ENCODE results near the gene NATD1.
"Not testable (repeated sequence)": the region's sequence is repeated elsewhere in the genome, so short reads cannot be mapped to it uniquely, and the experiment has no call there.

NATD1 gene

GRCh38 chr17:21196126-21196525 is 57.1 kb downstream of the NATD1 start:
- H3K36me3 ChIP-seq (ENCODE audit: control insufficient read depth, insufficient read depth, low read length), result peaks cover 7% of the 10 kb centered on the region
- no peak overlapping the region for H3K27ac ChIP-seq (ENCODE audit: low read depth, low read length)
- H3K4me1 ChIP-seq (ENCODE audit: control insufficient read depth, insufficient read depth, low read length), result peaks cover 3% of the 10 kb centered on the region
- no peaks in the 10 kb centered on the region for H3K27me3 ChIP-seq (ENCODE audit: control insufficient read depth, insufficient read depth, low read length)
- H3K4me3 ChIP-seq (ENCODE audit: low read length), result no peak overlapping the region
- no peak overlapping the region for H3K9ac ChIP-seq (ENCODE audit: low read length)

DNA sequence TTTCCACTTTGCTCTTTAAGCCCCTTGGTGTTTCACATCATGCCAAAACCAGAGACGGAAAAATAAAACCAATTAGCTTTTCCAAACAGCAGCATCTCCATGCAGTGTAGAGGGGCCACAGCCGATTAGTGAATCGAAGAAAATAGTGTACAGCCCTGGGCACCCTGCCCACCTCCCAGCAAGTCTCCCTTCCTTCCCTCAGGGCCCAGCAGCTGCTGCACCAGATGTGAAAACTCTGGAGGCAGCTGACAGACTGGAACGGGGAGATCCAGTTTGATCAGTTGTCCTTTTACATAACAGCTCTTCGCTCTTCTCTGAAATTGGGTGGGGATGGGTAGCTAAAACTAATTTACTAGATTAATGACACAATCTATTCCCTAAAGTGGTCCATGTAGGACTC is 58.5 kb downstream of the NATD1 start:
- Histone ChIP-seq H3K27me3 (ENCODE audit: control insufficient read depth, insufficient read depth, low read length) (no peaks in the 10 kb centered on the region), H3K4me3 (ENCODE audit: low read length) (no peak overlapping the region), H3K4me1 (ENCODE audit: control insufficient read depth, insufficient read depth, low read length) (peaks cover 3% of the 10 kb centered on the region), H3K27ac (ENCODE audit: low read depth, low read length) (no peak overlapping the region), H3K36me3 (ENCODE audit: control insufficient read depth, insufficient read depth, low read length) (peaks cover 7% of the 10 kb centered on the region), H3K9ac (ENCODE audit: low read length) (no peak overlapping the region)

- Histone ChIP-seq H3K36me3 (ENCODE audit: control insufficient read depth, insufficient read depth, low read length) (peaks cover 8% of the 10 kb centered on the region), H3K27me3 (ENCODE audit: control insufficient read depth, insufficient read depth, low read length) (no peaks in the 10 kb centered on the region), H3K4me1 (ENCODE audit: control insufficient read depth, insufficient read depth, low read length) (peaks cover 3% of the 10 kb centered on the region), H3K4me3 (ENCODE audit: low read length) (no peak overlapping the region), H3K27ac (ENCODE audit: low read depth, low read length) (no peak overlapping the region), H3K9ac (ENCODE audit: low read length) (no peak overlapping the region)
Observed at GRCh38 chr17:21194226-21194625, 59.0 kb downstream of the NATD1 start.

- Histone ChIP-seq H3K36me3 (ENCODE audit: control insufficient read depth, insufficient read depth, low read length) (peaks cover 7% of the 10 kb centered on the region), H3K27ac (ENCODE audit: low read depth, low read length) (no peak overlapping the region), H3K27me3 (ENCODE audit: control insufficient read depth, insufficient read depth, low read length) (no peaks in the 10 kb centered on the region), H3K4me3 (ENCODE audit: low read length) (no peak overlapping the region), H3K4me1 (ENCODE audit: control insufficient read depth, insufficient read depth, low read length) (peaks cover 3% of the 10 kb centered on the region), H3K9ac (ENCODE audit: low read length) (no peak overlapping the region)
Observed at GRCh38 chr17:21193031-21193430, 60.2 kb downstream of the NATD1 start.

- H3K27ac ChIP-seq (ENCODE audit: low read depth, low read length); H3K4me3 ChIP-seq (ENCODE audit: low read length); H3K4me1 ChIP-seq (ENCODE audit: control insufficient read depth, insufficient read depth, low read length); H3K9ac ChIP-seq (ENCODE audit: low read length); H3K27me3 ChIP-seq (ENCODE audit: control insufficient read depth, insufficient read depth, low read length); H3K36me3 ChIP-seq (ENCODE audit: control insufficient read depth, insufficient read depth, low read length): not testable (repeated sequence)
Observed at GRCh38 chr17:21192414-21192813, 60.8 kb downstream of the NATD1 start.

DNA sequence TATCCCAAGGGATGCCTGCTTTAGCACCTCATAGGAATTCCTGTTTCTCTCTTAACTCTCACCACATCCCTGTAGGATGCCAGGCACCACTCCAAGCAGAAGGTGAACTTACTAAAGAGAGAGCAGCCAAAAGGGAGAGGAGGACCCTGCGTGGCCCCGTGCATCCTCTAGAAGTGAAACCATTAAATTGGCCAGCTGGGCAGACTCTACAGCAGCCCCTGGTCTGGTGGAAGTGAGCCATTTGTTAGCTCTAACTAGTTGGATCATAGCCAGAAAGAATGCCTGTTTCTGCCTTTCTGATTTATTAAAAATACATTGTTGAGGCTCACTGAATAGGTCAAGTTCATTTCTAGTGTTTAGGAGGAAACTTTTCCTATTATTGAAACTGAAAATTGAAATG is 61.5 kb downstream of the NATD1 start:
- H3K36me3 ChIP-seq (ENCODE audit: control insufficient read depth, insufficient read depth, low read length), result peaks cover 7% of the 10 kb centered on the region
- peaks cover 3% of the 10 kb centered on the region for H3K4me1 ChIP-seq (ENCODE audit: control insufficient read depth, insufficient read depth, low read length)
- H3K4me3 ChIP-seq (ENCODE audit: low read length), result no peak overlapping the region
- no peaks in the 10 kb centered on the region for H3K27me3 ChIP-seq (ENCODE audit: control insufficient read depth, insufficient read depth, low read length)
- H3K27ac ChIP-seq (ENCODE audit: low read depth, low read length), result no peak overlapping the region
- no peak overlapping the region for H3K9ac ChIP-seq (ENCODE audit: low read length)

GRCh38 chr17:21190078-21190477 is 63.1 kb downstream of the NATD1 start:
- Histone ChIP-seq H3K4me1 (ENCODE audit: control insufficient read depth, insufficient read depth, low read length) (peaks cover 3% of the 10 kb centered on the region), H3K27me3 (ENCODE audit: control insufficient read depth, insufficient read depth, low read length) (no peaks in the 10 kb centered on the region), H3K9ac (ENCODE audit: low read length) (no peak overlapping the region), H3K4me3 (ENCODE audit: low read length) (no peak overlapping the region), H3K36me3 (ENCODE audit: control insufficient read depth, insufficient read depth, low read length) (peaks cover 10% of the 10 kb centered on the region), H3K27ac (ENCODE audit: low read depth, low read length) (no peak overlapping the region)

DNA sequence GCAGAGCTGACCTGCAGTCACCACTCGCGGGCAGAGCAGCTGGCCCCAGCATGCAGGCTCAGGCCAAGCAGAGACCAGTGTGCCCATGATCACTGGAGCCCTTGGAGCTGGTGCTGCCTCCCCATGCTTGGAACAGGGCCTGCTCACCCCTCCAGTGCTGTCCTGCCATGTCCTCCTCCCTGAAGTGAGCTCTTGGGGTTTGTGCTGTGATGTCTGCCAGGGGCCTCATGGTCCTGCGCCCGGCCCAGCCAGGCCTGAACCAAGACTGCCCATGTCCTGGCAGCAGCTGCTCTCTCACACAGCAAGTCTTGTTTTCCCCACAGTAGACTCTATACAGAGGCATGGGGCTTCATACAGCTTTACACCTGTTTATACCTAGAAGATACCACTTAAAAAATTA is 63.8 kb downstream of the NATD1 start:
- H3K36me3 ChIP-seq (ENCODE audit: control insufficient read depth, insufficient read depth, low read length), result peaks cover 10% of the 10 kb centered on the region
- H3K27ac ChIP-seq (ENCODE audit: low read depth, low read length), result no peak overlapping the region
- H3K9ac ChIP-seq (ENCODE audit: low read length), result no peak overlapping the region
- no peak overlapping the region for H3K4me3 ChIP-seq (ENCODE audit: low read length)
- no peaks in the 10 kb centered on the region for H3K27me3 ChIP-seq (ENCODE audit: control insufficient read depth, insufficient read depth, low read length)
- H3K4me1 ChIP-seq (ENCODE audit: control insufficient read depth, insufficient read depth, low read length), result peaks cover 3% of the 10 kb centered on the region

Data from rectal smooth muscle tissue (tissue), 1 donor.